WI38 (cell line): ENCODE results near the gene SRPK2.

Experiments
- H3K4me3 ChIP-seq: 2 replicates; pipeline ENCODE4 v1.5.1; 2011; ENCODE audit warnings: low read depth, mild to moderate bottlenecking, control low read depth, low read length
- CTCF ChIP-seq: IDR thresholded peaks from 2 replicates; pipeline ENCODE4 v1.5.1; 2012; ENCODE audit warnings: low read depth, mild to moderate bottlenecking, control low read depth, low read length

Gene SRPK2

GRCh38 chr7:105316578-105317344 lies 72.0 kb downstream of the SRPK2 start:
- TF ChIP-seq CTCF, result no peak
- no peak overlapping the region for H3K4me3 ChIP-seq

- H3K4me3 ChIP-seq, result no peak overlapping the region
- TF ChIP-seq CTCF, result no peak
Observed at GRCh38 chr7:105315357-105315756, 73.4 kb downstream of the SRPK2 start.

- TF ChIP-seq CTCF, result no peak
- H3K4me3 ChIP-seq, result no peak overlapping the region
Observed at GRCh38 chr7:105309235-105310169, 79.2 kb downstream of the SRPK2 start.

GRCh38 chr7:105307163-105307672 lies 81.5 kb downstream of the SRPK2 start:
- no peak for TF ChIP-seq CTCF
- H3K4me3 ChIP-seq, result no peak overlapping the region

GRCh38 chr7:105306298-105306748 lies 82.4 kb downstream of the SRPK2 start:
- H3K4me3 ChIP-seq, result no peak overlapping the region
- TF ChIP-seq CTCF, result no peak

GRCh38 chr7:105305633-105306032 lies 83.1 kb downstream of the SRPK2 start:
- no peak overlapping the region for H3K4me3 ChIP-seq
- TF ChIP-seq CTCF, result no peak
